Activated CD8-positive, alpha-beta memory T cell treated with anti-CD3 and anti-CD28 coated beads for 36 hours (primary cell): Measurements from ENCODE around the gene MRGPRF. TPM values are rescaled to one million over a fixed set of nuclear protein-coding genes. Genes with fewer than 3 reads are reported as not detected.

Experiments
- CTCF ChIA-PET: fragments of 350-600 bp; sonication (Branson Sonifier 250); formaldehyde crosslinking; loops from one replicate; lab custom pipeline; 2021; ENCODE audit warnings: antibody characterized with exemption; lab: Charles Lee
- POLR2A ChIA-PET: fragments of 350-600 bp; sonication (Branson Sonifier 250); formaldehyde crosslinking; loops from one replicate; lab custom pipeline; 2021; ENCODE audit warnings: antibody characterized with exemption; lab: Charles Lee
- total RNA-seq, 2 experiments: library from RNA; stranded (reverse); gene quantifications; one replicate each; pipeline ENCODE4 v1.2.3, GENCODE V29; 2021

MRGPRF gene
- total RNA-seq, 2 experiments from 2014 or later: not detected

DNA sequence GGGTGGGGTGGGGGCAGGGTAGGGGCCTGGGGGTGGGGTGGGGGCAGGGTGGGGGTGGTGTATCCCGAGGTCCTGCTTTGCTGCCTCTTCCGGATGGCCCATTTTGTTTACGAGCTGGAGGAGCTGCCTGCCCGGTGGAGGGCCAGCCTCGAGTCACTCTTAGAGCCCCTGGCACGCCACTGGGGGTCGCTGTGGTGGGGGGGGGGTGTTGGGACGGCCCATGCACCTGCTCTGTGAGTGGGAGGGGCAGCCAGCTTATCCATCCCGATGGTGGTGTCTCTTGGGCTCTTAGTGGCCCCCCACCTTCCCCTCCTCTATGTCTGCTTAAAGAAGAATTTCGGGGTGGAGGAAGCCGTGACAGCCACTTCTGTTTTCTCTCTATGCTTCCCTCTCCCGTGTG is 56.9 kb downstream of the MRGPRF start:
- CTCF ChIA-PET: interaction anchor here (0.6 kb wide), 1 partner anchor 504 kb away, joined by 3 read pairs; no protein-coding TSS in a partner anchor
- POLR2A ChIA-PET: no interaction called here

DNA sequence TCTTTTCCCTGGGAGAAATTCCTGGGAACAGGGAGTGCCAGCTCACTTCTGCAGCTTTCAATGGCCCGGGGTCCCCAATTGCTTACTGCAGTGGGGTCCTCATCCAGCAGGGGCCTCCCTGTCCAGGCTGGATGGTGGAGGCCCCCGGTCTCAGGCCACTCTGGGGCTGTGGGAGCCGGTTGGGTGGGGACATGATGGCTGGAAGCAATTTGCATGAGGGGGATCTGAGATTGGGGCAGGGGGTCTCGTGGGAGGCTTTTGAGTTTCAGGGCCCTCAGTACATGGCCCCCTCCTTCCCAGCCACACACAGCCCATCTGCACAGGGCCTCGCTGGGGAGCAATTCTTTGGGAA is 57.5 kb downstream of the MRGPRF start:
- ChIA-PET POLR2A (no interaction called here), CTCF (interaction anchor here (0.6 kb wide), 1 partner anchor 504 kb away, joined by 3 read pairs; no protein-coding TSS in a partner anchor)

DNA sequence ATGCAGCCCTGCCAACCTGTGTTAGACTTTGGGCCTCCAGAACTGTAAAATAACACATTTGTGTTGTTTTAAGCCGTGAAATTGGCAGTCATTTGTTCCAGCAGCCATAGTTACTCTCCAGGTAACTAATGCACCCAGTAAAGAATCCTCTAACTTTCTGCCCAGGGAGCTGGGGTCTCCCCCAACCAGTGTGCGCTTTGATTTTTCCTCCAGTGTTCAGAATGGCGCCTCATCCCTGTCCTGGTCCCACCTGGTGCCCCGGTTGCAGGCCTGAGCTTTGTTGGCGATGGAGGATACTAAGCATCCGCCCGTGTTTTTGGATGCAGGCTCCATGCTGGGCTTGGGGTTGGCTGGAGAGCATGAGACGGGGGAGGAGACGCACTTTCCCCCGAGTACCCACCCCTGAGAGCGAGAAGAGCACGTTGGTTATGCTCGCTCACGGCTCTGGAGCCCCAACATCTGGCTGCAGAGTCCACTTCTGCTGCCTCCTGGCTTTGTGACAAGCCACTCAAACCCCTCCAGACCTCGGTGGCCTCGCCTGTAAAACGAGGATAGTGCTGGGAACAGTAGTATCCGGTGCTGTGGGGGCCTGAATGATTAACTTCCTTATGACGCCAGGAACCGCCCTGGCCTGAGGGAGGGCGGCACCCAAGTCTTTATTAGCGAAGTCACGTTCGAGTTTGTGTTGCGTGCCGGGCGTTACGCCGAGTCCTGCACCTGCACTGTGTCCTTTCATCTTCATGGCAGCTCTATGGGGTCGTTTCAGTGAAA is 58.0 kb downstream of the MRGPRF start:
- ChIA-PET POLR2A (no interaction called here), CTCF (interaction anchor here (0.7 kb wide), 1 partner anchor 149 kb away, joined by 6 read pairs; no protein-coding TSS in a partner anchor)

Other genes starting within 250 kb of the MRGPRF start
- gene CPT1A, start 171.3 kb downstream of the MRGPRF start, total RNA-seq: 10 to 100 TPM; 21.3 to 24.6 TPM
- gene MRPL21, start 109.4 kb downstream of the MRGPRF start, total RNA-seq: 100 to 1,000 TPM; 106 to 121 TPM
- 10 to 100 TPM; 26.3 to 34.5 TPM for gene IGHMBP2, start 109.4 kb downstream of the MRGPRF start, total RNA-seq
- not detected for gene MRGPRD, start 32.3 kb downstream of the MRGPRF start, total RNA-seq
- 10 to 100 TPM; 12.7 to 14.4 TPM for gene TPCN2, start 35.7 kb upstream of the MRGPRF start, total RNA-seq
- gene SMIM38, start 142.7 kb upstream of the MRGPRF start, total RNA-seq: 1 to 10 TPM in 1 of 2 experiments, under 1 TPM in 1; 0.94 to 1.1 TPM